NOMO-1 treated with dmso at 0.1 percent for 144 hours (cell line): ENCODE measurements around the gene GNG3.
"Not testable (repeated sequence)": the region's sequence is repeated elsewhere in the genome, so short reads cannot be mapped to it uniquely, and the experiment has no call there.

ENCODE experiments used
- DNase-seq: peaks from one replicate; lab custom pipeline; 2025; ENCODE audit not compliant: unreplicated experiment; lab: John Stamatoyannopoulos, UW

GNG3 gene

DNA sequence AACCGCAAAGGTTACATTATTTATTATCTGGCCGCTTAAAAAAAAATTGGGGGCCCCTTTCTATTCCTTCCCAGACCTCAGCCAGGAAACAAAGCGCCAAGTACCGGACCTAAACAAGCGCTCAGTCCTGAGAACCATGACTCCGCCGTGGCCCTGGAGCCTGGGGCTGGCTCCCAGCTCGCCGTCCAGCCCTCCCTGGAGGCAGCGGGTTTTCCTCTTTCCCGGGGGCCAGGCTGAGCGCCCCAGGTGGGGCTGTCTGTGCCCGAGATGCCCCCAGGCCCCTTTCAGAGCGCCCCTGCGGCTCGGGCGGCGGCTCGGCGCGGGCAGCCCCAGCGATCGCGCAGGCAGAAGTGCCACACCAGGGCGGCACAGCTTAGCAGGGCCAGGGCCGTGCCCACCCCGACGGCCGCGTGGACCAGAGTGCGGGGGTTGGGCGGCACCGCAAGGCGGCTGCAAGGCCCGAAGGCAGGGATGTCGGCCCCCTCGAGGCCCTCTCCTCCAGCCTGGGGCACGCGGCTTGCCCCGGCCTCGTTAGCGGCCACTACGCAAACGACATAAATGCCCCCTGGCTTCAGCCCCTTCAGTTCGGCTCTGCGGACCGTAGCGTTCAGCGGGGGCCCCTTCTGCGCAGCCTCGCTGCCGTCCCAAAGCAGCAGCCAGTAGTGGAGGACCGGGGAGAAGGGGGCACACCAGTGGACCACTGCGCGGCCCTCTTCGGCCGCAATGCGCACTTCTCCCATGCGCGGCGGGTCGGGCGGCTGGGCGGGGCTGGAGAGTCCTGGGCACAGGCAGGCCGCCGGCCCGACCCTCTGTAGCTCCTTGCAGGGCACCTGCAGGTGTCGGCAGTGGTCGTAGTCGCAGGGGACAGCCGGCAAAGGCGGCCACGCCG, 19.7 kb upstream of the GNG3 start:
- no peak for DNase-seq

DNA sequence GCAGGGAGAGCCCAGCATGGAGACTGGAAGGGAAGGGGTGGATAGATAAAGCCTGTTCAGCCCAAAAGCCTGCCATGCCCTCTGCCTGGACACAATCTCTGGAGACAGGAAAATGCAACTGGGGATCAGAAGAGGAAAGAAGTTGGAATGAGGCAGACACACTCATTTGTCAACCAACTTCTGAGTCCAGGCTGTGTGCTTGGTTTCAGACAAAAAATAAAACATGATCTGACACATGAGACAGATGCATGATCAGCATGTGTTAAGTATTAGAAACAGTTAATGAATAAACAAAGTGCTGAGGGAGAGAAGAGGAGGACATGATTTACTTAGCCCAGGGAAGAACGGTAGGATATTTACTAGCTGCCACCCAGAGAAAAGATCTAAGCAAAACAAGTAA, 19.0 kb upstream of the GNG3 start:
- DNase-seq, result no peak

DNA sequence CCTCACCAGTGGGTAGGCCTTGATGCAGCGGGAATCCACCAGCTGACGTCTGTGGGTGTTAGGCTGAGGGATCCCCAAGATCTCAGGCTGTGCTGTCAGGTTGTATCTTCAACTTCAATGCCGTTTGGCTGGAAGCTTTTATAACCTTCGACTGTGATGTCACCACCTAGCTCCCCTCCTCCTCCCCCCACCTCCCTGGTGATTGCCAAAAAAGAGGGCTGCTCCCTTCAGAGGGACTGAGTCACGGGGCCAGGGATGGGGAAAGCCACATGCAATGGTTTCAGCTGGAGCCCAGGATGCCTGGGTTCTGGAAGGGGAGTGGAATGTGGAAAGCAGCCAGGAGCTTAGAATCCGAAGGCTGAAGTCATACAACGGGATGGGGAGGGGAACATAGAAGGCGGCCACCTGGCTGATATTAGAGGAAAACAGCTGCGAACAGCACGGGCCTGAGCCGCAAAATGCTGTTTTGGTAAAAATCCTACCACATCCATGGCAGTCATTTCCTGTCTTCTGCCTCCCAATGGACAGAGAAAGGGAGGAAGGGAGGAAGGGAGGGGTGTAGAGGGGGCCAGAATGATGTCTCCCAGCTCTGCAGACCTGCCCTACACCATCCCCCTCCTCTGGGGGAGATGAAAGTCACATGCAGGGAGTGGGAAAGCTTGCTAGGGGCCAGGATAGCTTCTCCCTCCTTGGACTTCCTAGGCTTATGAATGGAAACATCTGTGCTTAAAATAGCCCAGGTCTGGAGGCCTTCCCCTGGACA, 17.9 kb upstream of the GNG3 start, which contains the start of gene LRRN4CL:
Gene LRRN4CL, minus strand, starts transcription at position 110 of the 763 bp plus-strand sequence. CDS start 1,022 bp downstream, outside the sequence.
- no peak for DNase-seq

GRCh38 chr11:62693624-62694023, 13.9 kb upstream of the GNG3 start:
- DNase-seq, result not testable (repeated sequence)

DNA sequence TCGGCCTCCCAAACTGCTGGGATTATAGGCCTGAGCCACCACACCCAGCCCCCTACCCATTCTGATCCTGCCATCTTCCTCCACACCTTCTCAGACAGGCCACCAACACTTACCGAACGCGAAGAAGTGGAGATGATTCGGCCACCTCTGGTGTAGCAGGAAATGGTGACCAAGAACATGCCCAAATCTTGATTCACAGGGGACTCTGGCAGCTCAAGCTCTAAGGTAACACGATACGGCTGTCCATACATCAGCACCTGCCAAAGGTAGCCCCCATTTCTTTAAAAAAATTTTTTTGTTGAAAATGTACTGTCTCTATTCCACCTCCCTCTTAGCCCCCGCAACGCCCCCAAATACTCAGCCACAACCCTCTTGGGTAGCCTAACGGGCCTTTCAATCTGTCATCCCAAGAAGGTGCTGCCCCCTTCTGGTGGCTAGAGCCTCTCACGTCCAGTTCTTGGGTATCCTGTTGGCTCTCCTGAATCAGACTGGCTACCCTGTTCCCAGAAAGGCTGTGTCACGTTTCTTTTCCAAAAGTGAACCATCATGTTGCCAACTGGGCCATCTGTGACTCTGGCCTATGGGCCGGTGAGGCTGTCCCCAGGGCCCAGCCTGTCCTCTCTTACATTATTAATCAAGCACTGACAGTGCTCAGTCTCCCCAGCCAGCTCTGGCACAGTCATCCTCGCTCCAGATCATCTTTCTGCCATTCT, 12.9 kb upstream of the GNG3 start:
- peak; percentile 21 for DNase-seq

GRCh38 chr11:62702246-62702645, 5.2 kb upstream of the GNG3 start:
- no peak for DNase-seq

DNA sequence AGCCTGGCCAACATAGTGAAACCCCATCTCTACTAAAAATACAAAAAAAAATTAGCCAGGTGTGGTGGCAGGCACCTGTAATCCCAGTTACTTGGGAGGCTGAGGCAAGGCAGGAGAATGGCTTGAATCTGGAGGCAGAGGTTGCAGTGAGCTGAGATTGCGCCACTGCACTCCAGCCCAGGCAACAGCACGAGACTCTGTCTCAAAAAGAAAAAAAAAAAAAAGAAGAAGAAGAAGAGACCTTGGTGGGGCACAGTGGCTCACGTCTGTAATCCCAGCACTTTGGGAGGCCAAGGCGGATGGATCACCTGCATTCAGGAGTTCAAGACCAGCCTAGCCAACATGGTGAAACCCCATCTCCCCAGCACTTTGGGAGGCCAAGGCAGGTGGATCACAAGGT, 3.6 kb upstream of the GNG3 start:
- not testable (repeated sequence) for DNase-seq

- no peak for DNase-seq
These were observed 2.1 kb upstream of the GNG3 start for GRCh38 chr11:62705413-62705812.

DNA sequence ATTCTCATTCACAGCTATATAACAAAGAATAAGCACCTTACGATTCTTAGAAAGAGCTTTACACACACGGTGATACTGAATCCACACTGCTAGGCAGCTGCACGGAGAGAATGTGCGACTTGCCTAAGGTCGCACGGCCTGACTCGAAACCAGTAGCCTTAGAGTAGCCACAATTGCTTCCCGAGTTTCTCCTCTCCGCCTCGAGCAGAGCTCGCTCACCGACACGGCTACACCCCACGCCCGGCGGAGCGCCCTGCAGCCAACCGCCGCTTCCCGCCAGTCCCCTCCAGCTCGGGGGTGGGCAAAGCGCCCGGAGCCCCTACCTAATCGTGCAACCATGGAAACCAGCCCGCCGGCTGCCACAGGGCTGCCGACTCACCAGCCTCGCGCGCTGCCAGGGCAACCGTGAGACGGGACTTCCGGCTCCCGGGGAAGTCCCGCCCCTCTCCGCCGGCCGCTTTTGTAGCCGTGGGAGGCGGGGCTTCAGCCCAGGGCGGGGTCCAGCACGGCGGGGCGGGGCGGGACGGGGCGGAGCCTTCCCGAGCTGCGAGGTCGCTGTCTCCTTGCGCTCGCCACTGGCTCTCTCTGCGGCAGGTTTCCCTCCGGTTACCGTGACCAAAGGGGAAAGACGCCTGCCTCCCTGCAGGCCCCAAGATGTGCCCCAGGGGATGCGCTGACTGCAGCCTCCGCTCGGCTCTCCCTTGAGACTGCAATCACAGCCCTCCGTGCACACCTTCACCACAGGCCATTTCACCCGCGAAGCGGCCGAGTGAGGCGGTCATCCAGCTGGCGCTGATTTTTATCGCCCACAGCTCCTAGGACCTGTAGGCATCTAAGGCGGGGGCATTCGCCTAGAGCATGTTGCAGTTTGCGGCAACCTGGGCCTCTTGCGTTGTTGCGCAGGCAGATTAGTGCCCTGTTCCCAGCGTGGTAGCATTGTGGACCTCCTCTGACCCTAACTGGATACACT, 1.3 kb upstream of the GNG3 start:
- DNase-seq, result peak; percentile 79

DNA sequence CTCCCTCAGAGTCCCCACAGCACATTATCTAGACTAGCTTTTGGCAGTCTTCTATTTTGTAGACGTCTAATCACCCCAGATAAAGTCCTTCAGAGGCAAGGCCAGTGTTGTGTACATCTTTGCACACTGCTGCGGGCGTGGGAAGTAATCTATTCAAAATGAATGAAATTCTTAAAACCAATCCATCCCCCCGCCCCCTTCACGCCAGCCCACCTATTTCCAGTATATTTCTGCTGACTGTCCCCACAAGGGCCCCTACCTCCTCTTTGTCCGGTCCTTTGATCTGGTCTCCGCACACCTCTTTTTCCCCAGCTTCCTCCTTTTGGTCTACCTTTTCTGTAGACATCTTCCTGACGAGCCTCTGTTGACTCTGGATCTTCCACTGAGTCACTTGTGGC, 627 bp upstream of the GNG3 start:
- no peak for DNase-seq

GRCh38 chr11:62708392-62708791, 916 bp downstream of the GNG3 start:
- DNase-seq, result no peak

GRCh38 chr11:62708793-62709192, 1.3 kb downstream of the GNG3 start:
- DNase-seq, result no peak

DNA sequence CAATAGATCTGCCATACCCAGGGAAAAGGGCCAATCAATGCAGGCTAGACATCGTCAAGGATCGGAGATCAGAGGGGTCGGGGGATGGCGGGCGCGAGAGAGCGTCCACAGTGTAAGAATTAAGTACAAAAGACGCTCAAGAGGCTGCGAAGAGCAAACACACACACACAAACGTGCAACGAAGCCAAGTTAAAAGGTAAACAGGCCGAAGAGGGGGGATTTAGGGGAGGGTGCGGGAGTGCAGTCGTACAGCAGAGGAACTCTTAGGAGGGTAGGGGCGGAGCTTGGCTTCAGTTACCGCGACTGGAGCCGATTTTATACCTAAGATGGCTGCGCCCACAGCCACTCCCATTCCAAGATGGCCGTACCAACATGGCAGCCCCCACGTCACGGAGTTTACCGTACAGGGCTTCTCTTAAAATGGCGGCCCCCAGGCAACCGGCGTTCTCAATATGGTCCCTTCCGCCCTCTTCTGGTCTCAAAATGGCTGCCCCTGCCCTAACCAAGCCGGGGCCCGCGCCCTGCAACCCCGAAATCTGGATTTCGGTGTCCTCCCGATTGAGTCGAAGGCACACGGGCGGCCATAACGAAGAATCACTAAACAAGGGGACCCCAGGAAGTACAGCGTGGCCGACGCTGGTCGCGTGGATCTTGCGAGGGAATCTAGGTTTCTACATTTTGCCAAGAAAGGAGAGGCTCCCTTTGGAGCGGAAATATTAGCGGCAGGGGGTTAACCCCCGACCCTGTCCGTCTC, 1.9 kb downstream of the GNG3 start:
- DNase-seq, result peak; percentile 98

DNA sequence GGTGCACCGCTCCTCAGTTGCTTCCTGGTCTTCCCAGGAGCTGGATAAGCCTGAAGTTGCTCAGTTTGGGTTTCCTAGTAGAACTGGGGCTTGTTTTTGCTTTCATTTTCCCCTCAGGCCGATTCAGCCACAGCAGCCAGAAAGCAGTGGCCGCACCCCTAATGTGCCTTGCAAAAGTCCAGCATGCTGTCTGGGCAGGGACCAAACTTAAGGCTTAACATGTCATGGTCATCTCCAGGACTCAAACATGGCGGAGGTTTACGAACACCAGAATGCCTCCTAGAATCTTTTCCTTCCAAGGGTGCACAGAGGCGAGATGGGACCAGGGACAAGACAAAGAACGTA, 2.5 kb downstream of the GNG3 start:
- no peak for DNase-seq

- DNase-seq, result no peak
These were observed 4.9 kb downstream of the GNG3 start for GRCh38 chr11:62712276-62712812.

GRCh38 chr11:62712861-62713260, 5.4 kb downstream of the GNG3 start:
- no peak for DNase-seq

DNA sequence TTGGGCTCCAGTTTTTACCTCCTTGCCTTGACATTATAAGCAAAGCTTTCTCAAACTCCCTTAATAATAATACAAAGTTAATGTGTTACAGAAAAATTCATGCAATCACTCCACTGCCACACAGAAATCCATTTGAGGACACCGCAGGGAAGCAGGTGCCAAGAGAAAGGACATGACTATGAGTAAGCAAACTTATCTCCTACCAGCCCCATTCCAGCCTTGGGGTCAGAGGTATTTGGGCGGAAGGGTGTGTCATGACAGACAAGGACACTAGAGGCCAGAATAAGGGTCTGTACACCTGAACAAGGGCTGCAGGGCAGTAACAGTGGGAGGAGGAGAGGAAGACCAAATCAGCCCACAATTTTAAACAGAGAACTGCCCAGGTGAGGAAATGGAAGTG, 5.9 kb downstream of the GNG3 start:
- no peak for DNase-seq

- no peak for DNase-seq
These were observed 8.0 kb downstream of the GNG3 start for GRCh38 chr11:62715150-62716130.
